Lower leg skin (tissue), 3 donors: ENCODE measurements around the gene IPO11.

Experiments
- POLR2A ChIP-seq, 2 donors: fragments of 450-650 bp; IDR thresholded peaks; one replicate each; pipeline ENCODE4 v1.6.1; 2016 to 2017; ENCODE audit warnings: antibody characterized with exemption in 2 of 2, mild to moderate bottlenecking in 1 of 2, moderate library complexity in 1 of 2
- TF ChIP-seq, protein P1 (sequence below), 3 donors: fragments of 450-650 bp; IDR thresholded peaks; one replicate each; pipeline ENCODE4 v1.5.1; 2016; ENCODE audit warnings: antibody characterized with exemption in 3 of 3, mild to moderate bottlenecking in 3 of 3, moderate library complexity in 2 of 3

DNA sequence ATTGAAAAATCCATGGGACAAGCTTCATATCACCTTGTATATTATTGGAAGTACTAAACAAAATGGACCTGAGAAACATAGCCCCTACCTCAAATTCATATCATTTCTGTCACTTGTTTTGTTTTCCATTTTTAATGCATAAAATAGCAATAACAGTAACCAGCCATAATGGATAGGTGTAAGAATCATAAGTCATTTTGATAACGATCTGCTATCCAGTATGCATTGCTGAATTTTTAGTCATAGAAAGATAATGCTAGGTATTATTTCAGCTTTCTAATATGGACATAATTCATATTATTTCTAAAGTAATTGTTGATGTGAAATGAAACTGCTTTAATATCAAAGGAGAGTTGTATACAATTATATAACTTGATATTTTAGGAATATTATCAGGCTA, 164.9 kb downstream of the IPO11 start:
- TF ChIP-seq, protein P1, sequence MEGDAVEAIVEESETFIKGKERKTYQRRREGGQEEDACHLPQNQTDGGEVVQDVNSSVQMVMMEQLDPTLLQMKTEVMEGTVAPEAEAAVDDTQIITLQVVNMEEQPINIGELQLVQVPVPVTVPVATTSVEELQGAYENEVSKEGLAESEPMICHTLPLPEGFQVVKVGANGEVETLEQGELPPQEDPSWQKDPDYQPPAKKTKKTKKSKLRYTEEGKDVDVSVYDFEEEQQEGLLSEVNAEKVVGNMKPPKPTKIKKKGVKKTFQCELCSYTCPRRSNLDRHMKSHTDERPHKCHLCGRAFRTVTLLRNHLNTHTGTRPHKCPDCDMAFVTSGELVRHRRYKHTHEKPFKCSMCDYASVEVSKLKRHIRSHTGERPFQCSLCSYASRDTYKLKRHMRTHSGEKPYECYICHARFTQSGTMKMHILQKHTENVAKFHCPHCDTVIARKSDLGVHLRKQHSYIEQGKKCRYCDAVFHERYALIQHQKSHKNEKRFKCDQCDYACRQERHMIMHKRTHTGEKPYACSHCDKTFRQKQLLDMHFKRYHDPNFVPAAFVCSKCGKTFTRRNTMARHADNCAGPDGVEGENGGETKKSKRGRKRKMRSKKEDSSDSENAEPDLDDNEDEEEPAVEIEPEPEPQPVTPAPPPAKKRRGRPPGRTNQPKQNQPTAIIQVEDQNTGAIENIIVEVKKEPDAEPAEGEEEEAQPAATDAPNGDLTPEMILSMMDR (IDR thresholded peaks at IDR 0.05), result no peak
- no peak for TF ChIP-seq POLR2A (IDR thresholded peaks at IDR 0.05)
